ENCODE data around the gene STBD1. TPM values are rescaled to one million over a fixed set of nuclear protein-coding genes. Genes with fewer than 3 reads are reported as not detected.
A peak's percentile ranks its signal among the peaks of the same experiment; 100 is the strongest.

Gene STBD1
- polyA plus RNA-seq, 1 of the 3 experiments (the other 2 are of a cell fraction) = 1.6 TPM

DNA sequence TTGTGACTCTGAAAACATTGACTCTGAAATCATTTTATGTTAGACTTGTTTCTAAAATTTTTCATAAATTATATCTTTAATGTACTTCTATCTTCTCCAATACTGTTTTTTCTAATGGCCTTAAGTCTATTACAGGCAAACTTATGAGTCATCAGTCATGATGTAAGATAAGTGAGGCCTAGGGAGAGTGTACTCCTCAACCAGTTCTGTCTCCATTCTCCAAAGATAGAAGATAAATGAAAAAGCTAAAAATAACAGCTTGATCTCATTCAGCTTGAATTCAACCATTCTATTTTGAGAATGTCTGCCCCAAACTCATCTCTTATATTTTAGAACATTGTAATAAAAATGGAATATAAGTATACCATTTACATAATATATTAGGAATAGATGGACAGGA lies 34.5 kb downstream of the STBD1 start:
- ChIA-PET POLR2A (no interaction called here), CTCF (interaction anchor here (0.9 kb wide), 1 partner anchor 34 kb away, joined by 3 read pairs; the partner anchor contains the start of gene STBD1)
- Histone ChIP-seq H3K9ac (no peak overlapping the region), H3K4me1 (ENCODE audit: control insufficient read depth in 1 of 2, insufficient read depth in 2 of 2, low read depth in 1 of 2, low read length in 1 of 2) (no peaks in the 10 kb centered on the region; a peak in 1 of 4 replicates), H3K4me2 (peak overlapping the region; percentile 36; the same call in 1 of the 2 replicates), H4K20me1 (ENCODE audit: insufficient read depth) (no peaks in the 10 kb centered on the region), H3K27me3 (ENCODE audit: insufficient read depth) (no peaks in the 10 kb centered on the region), H3K79me2 (ENCODE audit: insufficient read depth) (no peaks in the 10 kb centered on the region), H3K27ac (ENCODE audit: low read depth in 2 of 2, low read length in 1 of 2) (peak overlapping the region; percentile 25 to 70; a peak in 3 of 4 replicates), H3K9me3 (no peaks in the 10 kb centered on the region), H2AFZ (ENCODE audit: low read depth) (0 out of 2 replicates have a peak overlapping the region, but pooled peaks have one; percentile 14), H3F3A (replicated peaks; ENCODE audit: insufficient read depth) (peaks cover 11% of the 10 kb centered on the region), H3K9me2 (no peaks in the 10 kb centered on the region), H3K36me3 (replicated peaks in 1 of 2; ENCODE audit: control insufficient read depth in 1 of 2, insufficient read depth in 2 of 2, low read length in 1 of 2) (no peaks in the 10 kb centered on the region), H3K4me3 (ENCODE audit: low read depth in 2 of 2, low read length in 1 of 2) (no peak overlapping the region; a peak in 1 of 4 replicates)
- no peak for DNase-seq
- peak; percentile 69; the same call in 1 of the 2 replicates for TF ChIP-seq FOSL2 (IDR thresholded peaks at IDR 0.05; ENCODE audit: borderline replicate concordance, low read depth)
- peak; percentile 96 for TF ChIP-seq MEF2A (IDR thresholded peaks at IDR 0.05; ENCODE audit: borderline replicate concordance, low read depth)
- no peak for TF ChIP-seq NFIC (IDR thresholded peaks at IDR 0.05; ENCODE audit: borderline replicate concordance)
- peak; percentile 85 for TF ChIP-seq JUND (IDR thresholded peaks at IDR 0.05)
- no peak for TF ChIP-seq TCF12 (IDR thresholded peaks at IDR 0.05)
- TF ChIP-seq, protein P1, sequence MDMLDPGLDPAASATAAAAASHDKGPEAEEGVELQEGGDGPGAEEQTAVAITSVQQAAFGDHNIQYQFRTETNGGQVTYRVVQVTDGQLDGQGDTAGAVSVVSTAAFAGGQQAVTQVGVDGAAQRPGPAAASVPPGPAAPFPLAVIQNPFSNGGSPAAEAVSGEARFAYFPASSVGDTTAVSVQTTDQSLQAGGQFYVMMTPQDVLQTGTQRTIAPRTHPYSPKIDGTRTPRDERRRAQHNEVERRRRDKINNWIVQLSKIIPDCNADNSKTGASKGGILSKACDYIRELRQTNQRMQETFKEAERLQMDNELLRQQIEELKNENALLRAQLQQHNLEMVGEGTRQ (IDR thresholded peaks at IDR 0.05; ENCODE audit: borderline replicate concordance, low read depth, low read length) = no peak
- TF ChIP-seq, protein P2, sequence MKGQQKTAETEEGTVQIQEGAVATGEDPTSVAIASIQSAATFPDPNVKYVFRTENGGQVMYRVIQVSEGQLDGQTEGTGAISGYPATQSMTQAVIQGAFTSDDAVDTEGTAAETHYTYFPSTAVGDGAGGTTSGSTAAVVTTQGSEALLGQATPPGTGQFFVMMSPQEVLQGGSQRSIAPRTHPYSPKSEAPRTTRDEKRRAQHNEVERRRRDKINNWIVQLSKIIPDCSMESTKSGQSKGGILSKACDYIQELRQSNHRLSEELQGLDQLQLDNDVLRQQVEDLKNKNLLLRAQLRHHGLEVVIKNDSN (IDR thresholded peaks at IDR 0.05; ENCODE audit: borderline replicate concordance, low read depth) = no peak
- TF ChIP-seq, protein P3, sequence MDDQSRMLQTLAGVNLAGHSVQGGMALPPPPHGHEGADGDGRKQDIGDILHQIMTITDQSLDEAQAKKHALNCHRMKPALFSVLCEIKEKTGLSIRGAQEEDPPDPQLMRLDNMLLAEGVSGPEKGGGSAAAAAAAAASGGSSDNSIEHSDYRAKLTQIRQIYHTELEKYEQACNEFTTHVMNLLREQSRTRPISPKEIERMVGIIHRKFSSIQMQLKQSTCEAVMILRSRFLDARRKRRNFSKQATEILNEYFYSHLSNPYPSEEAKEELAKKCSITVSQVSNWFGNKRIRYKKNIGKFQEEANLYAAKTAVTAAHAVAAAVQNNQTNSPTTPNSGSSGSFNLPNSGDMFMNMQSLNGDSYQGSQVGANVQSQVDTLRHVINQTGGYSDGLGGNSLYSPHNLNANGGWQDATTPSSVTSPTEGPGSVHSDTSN (IDR thresholded peaks at IDR 0.05) = peak; percentile 64
- no peak; the same call in 1 of the 2 replicates for TF ChIP-seq GATA2 (CRISPR knock-in tag; IDR thresholded peaks at IDR 0.05)
- no peak for TF ChIP-seq SMC3 (IDR thresholded peaks at IDR 0.05; ENCODE audit: low read depth, low read length)
- TF ChIP-seq YY1 (IDR thresholded peaks at IDR 0.05; ENCODE audit: low read depth) = no peak
- peak in 1 of 2 experiments; percentile 30; a peak in 1 of 4 replicates for TF ChIP-seq EP300 (IDR thresholded peaks at IDR 0.05; ENCODE audit: borderline replicate concordance in 1 of 2, low read depth in 1 of 2, low read length in 1 of 2)
- TF ChIP-seq, protein P4, sequence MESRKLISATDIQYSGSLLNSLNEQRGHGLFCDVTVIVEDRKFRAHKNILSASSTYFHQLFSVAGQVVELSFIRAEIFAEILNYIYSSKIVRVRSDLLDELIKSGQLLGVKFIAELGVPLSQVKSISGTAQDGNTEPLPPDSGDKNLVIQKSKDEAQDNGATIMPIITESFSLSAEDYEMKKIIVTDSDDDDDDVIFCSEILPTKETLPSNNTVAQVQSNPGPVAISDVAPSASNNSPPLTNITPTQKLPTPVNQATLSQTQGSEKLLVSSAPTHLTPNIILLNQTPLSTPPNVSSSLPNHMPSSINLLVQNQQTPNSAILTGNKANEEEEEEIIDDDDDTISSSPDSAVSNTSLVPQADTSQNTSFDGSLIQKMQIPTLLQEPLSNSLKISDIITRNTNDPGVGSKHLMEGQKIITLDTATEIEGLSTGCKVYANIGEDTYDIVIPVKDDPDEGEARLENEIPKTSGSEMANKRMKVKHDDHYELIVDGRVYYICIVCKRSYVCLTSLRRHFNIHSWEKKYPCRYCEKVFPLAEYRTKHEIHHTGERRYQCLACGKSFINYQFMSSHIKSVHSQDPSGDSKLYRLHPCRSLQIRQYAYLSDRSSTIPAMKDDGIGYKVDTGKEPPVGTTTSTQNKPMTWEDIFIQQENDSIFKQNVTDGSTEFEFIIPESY (IDR thresholded peaks at IDR 0.05; ENCODE audit: borderline replicate concordance, low read depth) = no peak
- no peak; the same call in 1 of the 2 replicates for TF ChIP-seq POLR2AphosphoS5 (IDR thresholded peaks at IDR 0.05; ENCODE audit: low read depth, low read length)
- no peak for TF ChIP-seq FOXM1 (IDR thresholded peaks at IDR 0.05; ENCODE audit: low read depth)
- no peak for TF ChIP-seq NRF1 (IDR thresholded peaks at IDR 0.05; ENCODE audit: low read depth, low read length)
- TF ChIP-seq SIN3A (IDR thresholded peaks at IDR 0.05; ENCODE audit: borderline replicate concordance, low read depth, low read length) = no peak
- TF ChIP-seq, protein P5, sequence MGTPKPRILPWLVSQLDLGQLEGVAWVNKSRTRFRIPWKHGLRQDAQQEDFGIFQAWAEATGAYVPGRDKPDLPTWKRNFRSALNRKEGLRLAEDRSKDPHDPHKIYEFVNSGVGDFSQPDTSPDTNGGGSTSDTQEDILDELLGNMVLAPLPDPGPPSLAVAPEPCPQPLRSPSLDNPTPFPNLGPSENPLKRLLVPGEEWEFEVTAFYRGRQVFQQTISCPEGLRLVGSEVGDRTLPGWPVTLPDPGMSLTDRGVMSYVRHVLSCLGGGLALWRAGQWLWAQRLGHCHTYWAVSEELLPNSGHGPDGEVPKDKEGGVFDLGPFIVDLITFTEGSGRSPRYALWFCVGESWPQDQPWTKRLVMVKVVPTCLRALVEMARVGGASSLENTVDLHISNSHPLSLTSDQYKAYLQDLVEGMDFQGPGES (IDR thresholded peaks at IDR 0.05; ENCODE audit: low read depth, low read length) = no peak
